ENCODE measurements around the gene TERB1.

Gene TERB1

DNA sequence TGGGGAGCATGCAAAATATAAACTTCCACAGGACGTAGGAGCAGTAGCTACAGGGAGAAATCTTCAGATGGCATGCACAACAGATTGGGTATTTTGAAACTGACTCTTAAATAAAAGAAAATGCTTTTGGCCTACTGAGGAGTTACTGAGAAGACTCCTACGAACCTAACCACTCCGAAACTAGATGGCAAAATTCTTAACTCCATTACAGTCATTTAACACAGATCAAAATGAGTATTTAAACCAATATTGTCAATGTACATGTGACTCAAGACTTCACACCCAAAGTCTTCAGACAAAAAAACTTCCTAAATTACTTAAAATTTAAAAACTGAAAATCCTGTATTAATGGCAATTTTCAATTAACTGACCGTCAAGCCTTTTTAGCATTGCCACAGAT is 8.4 kb upstream of the TERB1 start:
- H3K4me3 ChIP-seq (ENCODE audit: low read length, poor library complexity, severe bottlenecking) = no peak overlapping the region
- H2AFZ ChIP-seq (ENCODE audit: low read length) = no peak overlapping the region
- no peaks in the 10 kb centered on the region for H3F3A ChIP-seq (ENCODE audit: low read depth)
- TF ChIP-seq, protein P1, sequence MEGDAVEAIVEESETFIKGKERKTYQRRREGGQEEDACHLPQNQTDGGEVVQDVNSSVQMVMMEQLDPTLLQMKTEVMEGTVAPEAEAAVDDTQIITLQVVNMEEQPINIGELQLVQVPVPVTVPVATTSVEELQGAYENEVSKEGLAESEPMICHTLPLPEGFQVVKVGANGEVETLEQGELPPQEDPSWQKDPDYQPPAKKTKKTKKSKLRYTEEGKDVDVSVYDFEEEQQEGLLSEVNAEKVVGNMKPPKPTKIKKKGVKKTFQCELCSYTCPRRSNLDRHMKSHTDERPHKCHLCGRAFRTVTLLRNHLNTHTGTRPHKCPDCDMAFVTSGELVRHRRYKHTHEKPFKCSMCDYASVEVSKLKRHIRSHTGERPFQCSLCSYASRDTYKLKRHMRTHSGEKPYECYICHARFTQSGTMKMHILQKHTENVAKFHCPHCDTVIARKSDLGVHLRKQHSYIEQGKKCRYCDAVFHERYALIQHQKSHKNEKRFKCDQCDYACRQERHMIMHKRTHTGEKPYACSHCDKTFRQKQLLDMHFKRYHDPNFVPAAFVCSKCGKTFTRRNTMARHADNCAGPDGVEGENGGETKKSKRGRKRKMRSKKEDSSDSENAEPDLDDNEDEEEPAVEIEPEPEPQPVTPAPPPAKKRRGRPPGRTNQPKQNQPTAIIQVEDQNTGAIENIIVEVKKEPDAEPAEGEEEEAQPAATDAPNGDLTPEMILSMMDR (conservative IDR thresholded peaks at IDR 0.05; ENCODE audit: low read length) = no peak
- TF ChIP-seq EZH2phosphoT487 (IDR thresholded peaks at IDR 0.05; ENCODE audit: borderline replicate concordance) = no peak
- no peaks in the 10 kb centered on the region for H3K4me1 ChIP-seq (ENCODE audit: insufficient read depth, low read length, poor library complexity, severe bottlenecking)
- no peaks in the 10 kb centered on the region for H3K9me2 ChIP-seq (replicated peaks; ENCODE audit: low read depth, low read length)
- peaks cover 68% of the 10 kb centered on the region for H3K36me3 ChIP-seq (ENCODE audit: insufficient read depth, low read length)
- no peak overlapping the region for H3K9ac ChIP-seq (ENCODE audit: low read depth, low read length, poor library complexity, severe bottlenecking)
- no peaks in the 10 kb centered on the region for H4K20me1 ChIP-seq (ENCODE audit: insufficient read depth, low read length, poor library complexity, severe bottlenecking)
- H3K9me3 ChIP-seq (ENCODE audit: insufficient read depth, low read depth, low read length) = no peaks in the 10 kb centered on the region
- no peak overlapping the region for H3K4me2 ChIP-seq (ENCODE audit: low read depth, low read length, poor library complexity, severe bottlenecking)
- H3K27me3 ChIP-seq (ENCODE audit: insufficient read depth, low read length, poor library complexity, severe bottlenecking) = no peaks in the 10 kb centered on the region
- H3K79me2 ChIP-seq (ENCODE audit: insufficient read depth, low read length) = no peaks in the 10 kb centered on the region

DNA sequence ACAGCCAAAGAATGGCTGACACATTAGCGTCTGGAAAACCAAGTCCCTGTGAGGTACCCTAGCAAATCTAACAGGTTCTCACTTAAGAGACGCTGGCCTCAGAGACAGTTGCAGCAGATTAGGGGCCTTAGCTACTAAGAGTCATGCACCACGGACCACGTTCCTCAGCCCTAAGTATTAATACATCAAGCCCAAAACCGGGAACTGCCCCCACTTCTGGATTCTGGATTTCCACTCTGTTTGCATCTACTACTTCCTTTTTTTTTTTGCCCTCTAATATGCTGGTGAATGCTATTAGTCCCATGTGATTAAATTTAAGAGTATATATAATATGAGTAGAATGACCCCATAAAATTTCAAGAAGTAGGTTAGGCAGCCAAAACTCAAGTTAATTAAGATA is 775 bp upstream of the TERB1 start:
- Histone ChIP-seq H3K36me3 (ENCODE audit: insufficient read depth, low read length) (peaks cover 35% of the 10 kb centered on the region; the same call in 1 of the 2 replicates), H3K4me2 (ENCODE audit: low read depth, low read length, poor library complexity, severe bottlenecking) (no peak overlapping the region), H4K20me1 (ENCODE audit: insufficient read depth, low read length, poor library complexity, severe bottlenecking) (no peaks in the 10 kb centered on the region), H3K4me3 (ENCODE audit: low read length, poor library complexity, severe bottlenecking) (no peak overlapping the region), H3K4me1 (ENCODE audit: insufficient read depth, low read length, poor library complexity, severe bottlenecking) (no peaks in the 10 kb centered on the region), H3K79me2 (ENCODE audit: insufficient read depth, low read length) (no peaks in the 10 kb centered on the region), H3K9me2 (replicated peaks; ENCODE audit: low read depth, low read length) (no peaks in the 10 kb centered on the region), H3K9me3 (ENCODE audit: insufficient read depth, low read depth, low read length) (no peaks in the 10 kb centered on the region), H3K9ac (ENCODE audit: low read depth, low read length, poor library complexity, severe bottlenecking) (no peak overlapping the region), H3F3A (ENCODE audit: low read depth) (no peaks in the 10 kb centered on the region), H3K27me3 (ENCODE audit: insufficient read depth, low read length, poor library complexity, severe bottlenecking) (no peaks in the 10 kb centered on the region), H2AFZ (ENCODE audit: low read length) (no peak overlapping the region)
- TF ChIP-seq EZH2phosphoT487 (IDR thresholded peaks at IDR 0.05; ENCODE audit: borderline replicate concordance) = no peak
- TF ChIP-seq, protein P1 (conservative IDR thresholded peaks at IDR 0.05; ENCODE audit: low read length) = no peak

DNA sequence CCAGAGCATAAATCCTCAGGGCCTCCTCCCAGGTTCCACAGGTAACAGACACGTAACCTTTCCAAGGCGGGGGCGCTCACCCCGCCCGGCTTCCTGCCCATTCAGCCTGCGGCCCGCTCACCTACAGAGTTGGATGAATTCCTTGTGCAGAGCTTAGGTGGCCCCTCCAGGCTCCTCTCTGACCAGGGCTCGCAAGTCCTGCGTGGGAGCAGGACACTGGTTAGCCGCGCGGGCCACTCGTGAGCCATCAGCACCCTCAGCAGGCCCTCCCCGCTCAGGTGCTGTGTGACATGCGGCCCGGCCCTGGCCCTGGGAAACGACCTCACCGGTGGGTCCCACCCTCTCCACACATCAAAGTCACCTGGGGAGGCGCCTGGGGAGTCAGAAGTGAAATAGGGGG is 528 bp downstream of the TERB1 start:
- Histone ChIP-seq H3K9ac (ENCODE audit: low read depth, low read length, poor library complexity, severe bottlenecking) (no peak overlapping the region), H3K36me3 (ENCODE audit: insufficient read depth, low read length) (peaks cover 28% of the 10 kb centered on the region; the same call in 1 of the 2 replicates), H3K4me2 (ENCODE audit: low read depth, low read length, poor library complexity, severe bottlenecking) (no peak overlapping the region), H3K9me3 (ENCODE audit: insufficient read depth, low read depth, low read length) (no peaks in the 10 kb centered on the region), H3K79me2 (ENCODE audit: insufficient read depth, low read length) (no peaks in the 10 kb centered on the region), H3K9me2 (replicated peaks; ENCODE audit: low read depth, low read length) (no peaks in the 10 kb centered on the region), H3K27me3 (ENCODE audit: insufficient read depth, low read length, poor library complexity, severe bottlenecking) (no peaks in the 10 kb centered on the region), H3K4me1 (ENCODE audit: insufficient read depth, low read length, poor library complexity, severe bottlenecking) (no peaks in the 10 kb centered on the region), H3K4me3 (ENCODE audit: low read length, poor library complexity, severe bottlenecking) (no peak overlapping the region), H2AFZ (ENCODE audit: low read length) (no peak overlapping the region), H4K20me1 (ENCODE audit: insufficient read depth, low read length, poor library complexity, severe bottlenecking) (no peaks in the 10 kb centered on the region), H3F3A (ENCODE audit: low read depth) (no peaks in the 10 kb centered on the region)
- TF ChIP-seq, protein P1 (conservative IDR thresholded peaks at IDR 0.05; ENCODE audit: low read length) = no peak

Measured in Loucy (cell line).